ENCODE data around the gene DCST2. TPM values are rescaled to one million over a fixed set of nuclear protein-coding genes. Genes with fewer than 3 reads are reported as not detected.

DCST2 gene
- total and polyA plus RNA-seq, 10 of the 15 experiments (the other 5 are each of a cell fraction or from before 2014, with no cell fraction given) = 0.33 to 0.41 (median 0.36) TPM; not detected in 7

GRCh38 chr1:154982897-154983648, 50.5 kb downstream of the DCST2 start, which contains the start of gene FLAD1 (continued):
- TF ChIP-seq POU2F2 (IDR thresholded peaks at IDR 0.05; ENCODE audit: borderline replicate concordance, low read depth, low read length) (peak; percentile 7; the same call in 1 of the 3 replicates), HCFC1 (IDR thresholded peaks at IDR 0.05; ENCODE audit: low read length) (peak; percentile 62), SMAD5 (IDR thresholded peaks at IDR 0.05; ENCODE audit: low read depth) (peak; percentile 68), MTA2 (IDR thresholded peaks at IDR 0.05; ENCODE audit: low read depth) (no peak), BCL3 (IDR thresholded peaks at IDR 0.05; ENCODE audit: borderline replicate concordance, insufficient read depth, low read depth, low read length, poor library complexity, severe bottlenecking) (no peak), IKZF2 (IDR thresholded peaks at IDR 0.05) (peak; percentile 19 to 86; a peak in 3 of 4 replicates), JUND (IDR thresholded peaks at IDR 0.05; ENCODE audit: low read depth, low read length) (no peak), ZBTB4 (CRISPR knock-in tag; IDR thresholded peaks at IDR 0.05) (no peak), KDM1A (IDR thresholded peaks at IDR 0.05; ENCODE audit: borderline replicate concordance) (no peak), DPF2 (IDR thresholded peaks at IDR 0.05) (peak; percentile 100), SPI1 (IDR thresholded peaks at IDR 0.05; ENCODE audit: borderline replicate concordance, insufficient read depth, low read depth, low read length) (peak; percentile 23; the same call in 1 of the 2 replicates), KAT2A (conservative IDR thresholded peaks at IDR 0.05; ENCODE audit: control insufficient read depth, low read depth, low read length) (no peak), CHD4 (IDR thresholded peaks at IDR 0.05) (no peak), E2F8 (IDR thresholded peaks at IDR 0.05; ENCODE audit: low read depth, partially characterized antibody) (peak; percentile 98), SREBF2 (IDR thresholded peaks at IDR 0.05; ENCODE audit: low read length) (no peak), ZZZ3 (IDR thresholded peaks at IDR 0.05; ENCODE audit: control insufficient read depth, insufficient read length, low read depth) (no peak), FOS (IDR thresholded peaks at IDR 0.05; ENCODE audit: borderline replicate concordance, extremely low read depth, insufficient read length) (peak; percentile 93), CREB1 (IDR thresholded peaks at IDR 0.05; ENCODE audit: low read depth) (peak; percentile 68), NR2F1 (conservative IDR thresholded peaks at IDR 0.05) (no peak), SMC3 (IDR thresholded peaks at IDR 0.05; ENCODE audit: borderline replicate concordance, low read length) (no peak), EP300 (IDR thresholded peaks at IDR 0.05; ENCODE audit: borderline replicate concordance in 1 of 2, control insufficient read depth in 1 of 2, low read depth in 2 of 2, low read length in 2 of 2) (no peak), PKNOX1 (IDR thresholded peaks at IDR 0.05) (peak; percentile 100)
